ENCODE measurements around the gene IGSF21. TPM values are rescaled to one million over a fixed set of nuclear protein-coding genes. Genes with fewer than 3 reads are reported as not detected.

The IGSF21 gene
- total RNA-seq, 1 donor from 2014 or later = not detected

GRCh38 chr1:18119771-18120377, 12.3 kb downstream of the IGSF21 start:
- Mint-ChIP-seq H3K9me3 (ENCODE audit: low read depth) (no peaks in the 10 kb centered on the region), H3K27me3 (peaks cover 77% of the 10 kb centered on the region), H3K36me3 (ENCODE audit: insufficient read depth) (no peaks in the 10 kb centered on the region), H3K4me3 (ENCODE audit: low read depth) (no peak overlapping the region), H3K4me1 (ENCODE audit: low read depth) (no peaks in the 10 kb centered on the region), H3K27ac (no peak overlapping the region)
- no peak for DNase-seq (ENCODE audit: low spot score, unreplicated experiment)
- no peak for TF ChIP-seq CTCF (IDR thresholded peaks at IDR 0.05; ENCODE audit: unreplicated experiment)

- Mint-ChIP-seq H3K4me1 (ENCODE audit: low read depth) (no peaks in the 10 kb centered on the region), H3K27ac (no peak overlapping the region), H3K27me3 (peaks cover 75% of the 10 kb centered on the region), H3K4me3 (ENCODE audit: low read depth) (no peak overlapping the region), H3K36me3 (ENCODE audit: insufficient read depth) (no peaks in the 10 kb centered on the region), H3K9me3 (ENCODE audit: low read depth) (no peaks in the 10 kb centered on the region)
- no peak for TF ChIP-seq CTCF (IDR thresholded peaks at IDR 0.05; ENCODE audit: unreplicated experiment)
- DNase-seq (ENCODE audit: low spot score, unreplicated experiment) = no peak
These were observed 13.0 kb downstream of the IGSF21 start for GRCh38 chr1:18120638-18121037.

DNA sequence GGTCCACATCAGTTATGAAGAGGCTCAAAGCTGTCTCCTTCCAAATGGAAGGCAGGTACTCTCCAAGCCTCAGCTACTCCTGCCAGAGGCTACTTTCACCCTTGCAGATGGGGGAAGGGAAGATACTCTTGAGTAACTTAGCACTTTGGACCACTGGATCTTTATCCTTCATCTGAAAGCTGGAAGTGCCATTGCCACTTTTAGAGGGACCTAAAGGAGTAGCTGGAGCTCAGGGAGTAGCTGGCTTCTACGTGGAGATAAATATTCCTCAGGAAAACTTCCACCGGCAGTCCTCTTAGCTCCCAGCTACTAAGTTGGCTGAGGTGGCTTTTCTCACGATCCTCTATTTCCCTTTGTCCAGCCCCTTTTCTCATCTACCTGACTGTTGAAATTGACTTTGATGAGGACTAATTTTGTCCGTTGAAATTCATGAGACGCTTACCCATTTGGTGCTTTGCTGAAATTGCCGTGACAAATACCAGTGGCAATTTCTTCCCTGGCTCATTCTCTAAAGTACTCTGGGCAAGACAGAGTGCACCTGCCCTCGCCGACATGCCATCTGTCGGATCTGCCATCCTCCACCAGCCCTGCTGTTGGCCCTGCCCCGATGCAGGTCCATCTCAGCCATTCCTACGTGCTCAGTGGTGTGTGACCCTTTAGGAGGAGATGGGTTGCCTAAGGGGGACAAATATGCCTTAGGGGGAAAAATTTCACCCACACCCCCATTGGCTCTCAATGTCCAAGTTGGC, 13.6 kb downstream of the IGSF21 start:
- H3K4me1 Mint-ChIP-seq (ENCODE audit: low read depth) = no peaks in the 10 kb centered on the region
- no peaks in the 10 kb centered on the region for H3K9me3 Mint-ChIP-seq (ENCODE audit: low read depth)
- no peak overlapping the region for H3K27ac Mint-ChIP-seq
- TF ChIP-seq CTCF (IDR thresholded peaks at IDR 0.05; ENCODE audit: unreplicated experiment) = no peak
- H3K4me3 Mint-ChIP-seq (ENCODE audit: low read depth) = no peak overlapping the region
- DNase-seq (ENCODE audit: low spot score, unreplicated experiment) = no peak
- H3K27me3 Mint-ChIP-seq = peaks cover 72% of the 10 kb centered on the region
- no peaks in the 10 kb centered on the region for H3K36me3 Mint-ChIP-seq (ENCODE audit: insufficient read depth)

DNA sequence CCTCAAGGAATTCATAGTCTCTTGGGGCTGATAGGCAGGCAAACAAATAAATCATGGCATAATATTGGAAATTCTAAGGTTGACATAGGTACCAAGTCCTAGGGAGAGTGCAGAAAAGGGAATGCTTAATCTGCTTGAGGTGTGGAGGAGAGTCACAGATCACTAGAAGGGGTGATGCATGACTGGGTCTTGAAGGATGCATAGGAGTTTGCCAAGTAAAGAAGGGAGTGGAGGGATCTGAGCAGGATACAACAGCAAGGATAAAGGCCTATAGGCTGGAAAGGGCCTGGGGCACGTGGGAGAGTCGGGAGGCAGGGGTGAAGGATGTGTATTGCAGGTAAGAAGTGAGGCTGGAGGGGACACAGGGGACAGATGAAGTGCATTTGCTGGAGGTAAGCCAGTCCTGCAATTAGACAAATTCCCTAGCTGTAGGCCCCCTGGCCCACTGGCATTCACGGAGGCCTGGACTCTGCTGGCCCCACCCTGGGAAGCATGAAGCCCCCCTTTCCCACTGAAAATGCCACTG, 15.9 kb downstream of the IGSF21 start:
- Mint-ChIP-seq H3K36me3 (ENCODE audit: insufficient read depth) (no peaks in the 10 kb centered on the region), H3K4me3 (ENCODE audit: low read depth) (no peak overlapping the region), H3K4me1 (ENCODE audit: low read depth) (no peaks in the 10 kb centered on the region), H3K27ac (no peak overlapping the region), H3K9me3 (ENCODE audit: low read depth) (no peaks in the 10 kb centered on the region), H3K27me3 (peaks cover 52% of the 10 kb centered on the region)
- TF ChIP-seq CTCF (IDR thresholded peaks at IDR 0.05; ENCODE audit: unreplicated experiment) = no peak
- DNase-seq (ENCODE audit: low spot score, unreplicated experiment) = no peak

DNA sequence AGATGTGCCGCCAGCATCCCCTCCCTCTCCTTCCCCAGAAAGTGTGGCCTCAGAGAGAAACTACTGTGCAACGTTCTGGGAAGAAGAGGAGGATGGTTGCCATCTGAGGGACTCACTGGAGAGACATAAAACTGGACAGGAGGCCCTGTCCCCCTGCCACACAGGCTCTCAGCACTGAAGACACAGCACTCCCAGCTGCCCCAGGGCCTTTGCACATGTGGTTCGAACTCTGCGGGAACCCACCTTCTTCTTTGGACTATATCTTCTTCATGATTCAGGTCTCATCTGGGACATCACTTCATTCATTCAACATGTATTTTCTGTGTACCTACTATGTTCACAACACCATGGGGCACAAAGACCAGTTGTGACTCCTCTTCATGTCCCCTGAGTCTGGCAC, 17.4 kb downstream of the IGSF21 start:
- no peak overlapping the region for H3K27ac Mint-ChIP-seq
- H3K9me3 Mint-ChIP-seq (ENCODE audit: low read depth) = no peaks in the 10 kb centered on the region
- H3K4me1 Mint-ChIP-seq (ENCODE audit: low read depth) = no peaks in the 10 kb centered on the region
- TF ChIP-seq CTCF (IDR thresholded peaks at IDR 0.05; ENCODE audit: unreplicated experiment) = no peak
- no peaks in the 10 kb centered on the region for H3K36me3 Mint-ChIP-seq (ENCODE audit: insufficient read depth)
- H3K4me3 Mint-ChIP-seq (ENCODE audit: low read depth) = no peak overlapping the region
- no peak for DNase-seq (ENCODE audit: low spot score, unreplicated experiment)
- peaks cover 44% of the 10 kb centered on the region for H3K27me3 Mint-ChIP-seq
